Measurements from ENCODE around the gene CKM.
"Not testable (repeated sequence)": the region's sequence is repeated elsewhere in the genome, so short reads cannot be mapped to it uniquely, and the experiment has no call there.

The CKM gene

DNA sequence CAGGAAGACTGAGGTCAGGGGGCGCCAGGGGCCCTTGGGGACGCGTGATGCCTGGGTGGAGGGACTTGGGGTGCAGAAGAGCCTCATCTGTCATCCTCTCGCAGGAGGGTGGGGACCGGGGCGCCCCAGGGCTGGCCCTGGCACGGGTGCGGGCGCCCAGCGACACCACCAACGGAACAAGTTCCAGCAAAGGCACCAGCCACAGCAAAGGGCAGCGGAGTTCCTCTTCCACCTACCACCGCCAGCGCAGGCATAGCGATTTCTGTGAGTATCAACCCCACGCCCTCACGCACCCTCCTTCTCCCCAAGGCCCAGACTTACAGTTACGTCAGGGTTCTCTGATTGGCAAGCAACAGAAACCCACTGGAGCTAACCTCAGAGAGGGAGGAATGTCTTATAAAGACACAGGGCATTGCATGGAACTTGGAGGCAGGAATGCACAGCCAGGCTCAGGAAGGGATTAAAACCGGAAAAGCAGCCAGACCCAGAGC lies 42.2 kb downstream of the CKM start:
- DNase-seq = no peak

DNA sequence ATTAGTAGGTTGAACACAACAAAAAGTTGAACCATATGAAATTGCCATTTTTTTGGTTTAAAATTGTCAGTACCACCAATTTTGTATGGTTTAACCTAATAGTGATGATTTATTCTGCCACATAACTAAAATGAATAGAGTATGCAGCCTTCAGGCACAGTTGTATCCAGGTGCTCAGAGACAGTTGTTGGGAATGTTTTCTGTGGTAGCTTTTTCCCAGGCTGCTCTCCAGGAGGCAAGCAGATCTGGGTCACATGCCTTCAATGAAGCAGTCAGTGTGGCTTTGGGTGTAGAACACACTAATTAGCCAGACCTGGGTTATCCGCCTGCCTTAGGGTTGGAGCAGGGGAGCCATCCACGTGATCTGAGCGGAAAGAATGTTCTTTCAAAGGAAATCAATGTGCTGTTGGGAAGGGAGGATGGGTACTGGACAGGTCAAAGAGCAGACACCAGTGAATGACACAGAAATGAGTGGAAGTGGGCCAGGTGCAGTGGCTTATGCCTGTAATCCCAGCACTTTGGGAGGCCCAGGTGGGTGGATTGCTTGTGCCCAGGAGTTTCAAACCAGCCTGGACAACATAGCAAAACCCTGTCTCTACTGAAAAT lies 43.0 kb downstream of the CKM start:
- no peak for DNase-seq

DNA sequence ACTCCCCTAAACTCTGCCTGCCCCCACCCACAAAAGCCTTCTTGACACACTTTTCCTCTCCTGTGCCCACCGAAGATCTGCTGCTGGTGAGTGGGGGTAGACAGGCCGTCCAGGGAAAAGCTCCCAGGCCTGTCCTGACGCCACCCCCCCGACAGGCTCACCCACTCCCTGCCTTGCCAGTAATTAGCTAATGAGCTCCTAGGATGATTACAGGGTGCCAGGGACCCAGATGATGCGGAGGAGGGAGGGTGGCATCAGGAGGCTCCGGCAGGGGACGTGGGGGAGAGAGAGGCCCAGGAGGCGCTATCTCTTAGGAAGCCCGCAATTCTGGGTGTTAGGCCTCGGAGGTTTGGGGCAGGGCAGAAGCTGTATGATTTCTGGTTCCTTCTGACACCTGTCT lies 44.6 kb downstream of the CKM start:
- no peak for DNase-seq

DNA sequence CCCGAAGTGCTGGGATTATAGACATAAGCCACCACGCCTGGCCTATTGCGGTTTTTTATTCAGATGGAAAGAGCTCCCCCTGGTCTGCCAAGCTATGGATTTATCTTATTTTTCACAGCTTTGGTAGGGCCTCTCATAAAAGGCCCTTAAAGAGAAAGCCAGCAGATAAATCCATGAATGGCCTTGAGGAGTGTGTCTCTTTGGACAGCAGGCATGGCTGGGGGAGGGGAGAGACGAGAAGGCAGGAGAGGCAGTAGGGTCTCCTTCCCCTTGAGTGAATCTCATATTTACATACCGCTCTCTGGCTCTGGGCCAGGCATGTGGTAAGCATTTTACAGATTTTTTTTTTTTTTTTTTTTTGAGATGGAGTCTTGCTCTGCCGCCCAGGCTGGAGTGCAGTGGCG lies 46.4 kb downstream of the CKM start:
- DNase-seq = peak; percentile 35

DNA sequence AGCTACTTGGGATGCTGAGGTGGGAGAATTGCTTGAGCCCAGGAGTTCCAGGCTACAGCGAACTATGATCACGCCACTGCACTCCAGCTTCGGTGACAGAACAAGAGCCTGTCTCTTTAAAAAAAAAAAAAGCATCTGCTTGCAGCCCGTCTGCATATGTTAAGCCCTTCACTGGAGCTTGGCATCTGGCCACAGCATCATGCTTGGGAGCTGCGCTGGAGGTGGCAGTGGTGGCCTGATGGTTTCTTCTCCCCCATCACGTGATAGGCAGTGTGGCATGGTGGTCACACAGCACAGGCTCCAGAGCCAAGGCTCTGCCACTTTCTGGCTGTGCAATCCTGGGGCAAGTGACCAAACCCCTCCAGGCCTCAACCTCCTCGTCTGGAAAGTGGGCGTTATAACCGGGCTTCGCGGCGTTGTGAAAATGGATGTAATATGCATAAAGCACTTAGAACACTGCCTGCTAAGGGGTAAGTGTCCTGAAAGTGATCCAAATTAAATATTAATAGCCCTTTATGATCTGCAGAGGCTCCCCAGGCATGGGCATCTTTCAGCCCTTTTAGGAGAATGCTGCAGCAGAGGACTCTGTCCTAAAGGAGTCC lies 47.2 kb downstream of the CKM start:
- peak; percentile 36 for DNase-seq

DNA sequence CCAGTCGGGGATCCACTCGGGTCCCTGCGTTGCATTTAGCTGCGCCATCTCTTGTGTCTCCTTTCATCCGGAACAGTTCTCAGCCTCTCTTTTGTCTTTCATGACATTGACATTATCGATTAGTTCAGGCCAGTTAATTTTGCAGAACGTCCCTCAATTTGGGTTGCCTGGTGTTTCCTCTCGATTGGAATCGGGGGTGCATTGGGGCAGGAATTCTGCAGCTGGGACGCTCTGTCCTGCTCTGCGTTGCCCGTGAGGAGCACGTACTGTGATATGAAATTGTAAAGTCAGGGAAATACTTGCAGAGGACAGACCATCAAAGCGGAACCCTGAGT lies 49.2 kb downstream of the CKM start:
- no peak for DNase-seq

DNA sequence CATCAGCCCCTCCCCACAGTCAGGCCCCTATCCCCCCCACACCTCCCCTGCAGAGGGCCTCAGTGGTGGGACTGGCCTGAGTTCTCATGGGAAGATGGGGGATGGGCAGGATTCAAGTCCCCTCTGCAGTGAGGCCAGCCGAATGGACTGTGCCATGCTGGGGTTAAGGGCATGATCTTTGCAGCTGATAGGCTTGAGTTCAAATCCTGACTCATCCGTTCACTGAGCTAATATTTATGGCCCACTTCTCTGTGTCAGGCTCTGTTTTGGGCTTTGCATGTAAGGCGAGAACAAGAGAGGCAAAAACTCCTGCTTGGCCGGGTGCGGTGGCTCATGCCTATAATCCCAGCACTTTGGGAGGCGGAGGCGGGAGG lies 51.0 kb downstream of the CKM start:
- DNase-seq = no peak

DNA sequence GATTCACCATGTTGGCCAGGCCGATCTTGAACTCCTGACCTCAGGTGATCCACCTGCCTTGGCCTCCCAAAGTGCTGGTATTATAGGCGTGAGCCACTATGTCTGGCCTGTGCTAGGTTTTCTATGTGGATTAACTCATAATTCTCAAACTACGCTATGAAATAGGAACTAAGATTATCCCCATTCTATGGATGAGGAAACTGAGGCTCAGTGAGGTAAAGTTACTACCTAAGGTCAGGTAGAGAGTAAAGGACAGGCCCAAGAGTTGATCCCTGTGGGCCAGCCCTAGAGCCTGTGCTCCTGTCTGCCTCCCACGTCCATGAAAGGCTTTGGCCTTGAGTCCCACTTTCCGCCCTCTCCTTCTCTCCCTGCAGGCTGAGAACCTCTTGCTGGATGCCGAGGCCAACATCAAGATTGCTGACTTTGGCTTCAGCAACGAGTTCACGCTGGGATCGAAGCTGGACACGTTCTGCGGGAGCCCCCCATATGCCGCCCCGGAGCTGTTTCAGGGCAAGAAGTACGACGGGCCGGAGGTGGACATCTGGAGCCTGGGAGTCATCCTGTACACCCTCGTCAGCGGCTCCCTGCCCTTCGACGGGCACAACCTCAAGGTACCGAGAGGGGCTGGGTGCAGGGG lies 51.5 kb downstream of the CKM start:
- DNase-seq = no peak

DNA sequence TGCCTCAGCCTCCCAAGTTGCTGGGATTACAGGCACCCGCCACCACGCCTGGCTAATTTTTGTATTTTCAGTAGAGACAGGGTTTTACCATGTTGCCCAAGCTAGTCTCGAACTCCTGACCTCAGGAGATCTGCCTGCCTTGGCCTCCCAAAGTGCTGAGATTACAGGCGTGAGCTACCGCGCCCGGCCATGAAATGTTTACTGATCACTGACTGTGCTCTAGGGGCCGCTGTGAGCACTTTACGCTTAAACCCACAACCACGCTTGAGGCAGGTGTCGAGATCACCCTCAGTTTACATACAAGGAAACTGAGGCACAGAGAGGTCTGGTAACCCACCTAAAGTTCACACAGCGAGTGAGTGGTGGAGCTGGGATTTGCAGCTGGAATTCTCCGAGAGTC lies 52.7 kb downstream of the CKM start:
- not testable (repeated sequence) for DNase-seq

DNA sequence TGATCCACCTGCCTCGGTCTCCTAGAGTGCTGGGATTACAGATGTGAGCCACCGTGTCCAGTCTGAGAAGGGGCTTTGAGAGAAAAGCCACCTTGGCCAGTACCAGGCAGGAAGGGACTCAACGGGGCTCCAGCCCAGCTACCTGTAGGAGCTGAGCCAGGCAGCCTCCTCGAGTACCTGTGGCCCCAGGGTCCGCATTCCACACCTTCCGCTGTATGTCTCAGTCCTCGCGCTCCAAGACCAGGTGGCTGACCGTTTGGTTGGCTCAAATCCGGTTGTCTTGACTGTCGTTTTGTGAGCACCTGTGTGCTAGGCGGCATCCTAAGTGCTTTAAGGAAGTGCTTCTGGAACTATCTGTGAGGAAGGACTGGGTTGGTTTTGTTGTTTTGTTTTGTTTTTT lies 55.4 kb downstream of the CKM start:
- DNase-seq = no peak

DNA sequence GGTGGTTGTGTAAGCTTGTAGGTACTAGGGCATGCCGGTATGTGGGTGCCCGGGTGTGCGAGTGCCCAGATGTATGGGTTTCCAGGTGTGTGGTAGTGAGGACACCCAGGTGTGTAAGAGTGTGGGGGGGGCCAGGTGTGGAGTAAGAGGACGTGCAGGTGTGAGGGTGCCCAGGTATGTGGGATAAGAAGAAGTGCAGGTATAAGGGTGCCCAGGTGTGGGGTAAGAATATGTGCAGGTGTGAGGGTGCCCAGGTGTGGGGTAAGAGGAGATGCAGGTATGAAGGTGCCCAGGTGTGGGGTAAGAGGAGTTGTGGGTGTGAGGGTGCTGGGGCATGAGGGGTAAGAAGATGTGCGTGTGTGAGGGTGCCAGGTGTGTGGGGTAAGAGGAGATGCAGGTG lies 57.3 kb downstream of the CKM start:
- DNase-seq = no peak

DNA sequence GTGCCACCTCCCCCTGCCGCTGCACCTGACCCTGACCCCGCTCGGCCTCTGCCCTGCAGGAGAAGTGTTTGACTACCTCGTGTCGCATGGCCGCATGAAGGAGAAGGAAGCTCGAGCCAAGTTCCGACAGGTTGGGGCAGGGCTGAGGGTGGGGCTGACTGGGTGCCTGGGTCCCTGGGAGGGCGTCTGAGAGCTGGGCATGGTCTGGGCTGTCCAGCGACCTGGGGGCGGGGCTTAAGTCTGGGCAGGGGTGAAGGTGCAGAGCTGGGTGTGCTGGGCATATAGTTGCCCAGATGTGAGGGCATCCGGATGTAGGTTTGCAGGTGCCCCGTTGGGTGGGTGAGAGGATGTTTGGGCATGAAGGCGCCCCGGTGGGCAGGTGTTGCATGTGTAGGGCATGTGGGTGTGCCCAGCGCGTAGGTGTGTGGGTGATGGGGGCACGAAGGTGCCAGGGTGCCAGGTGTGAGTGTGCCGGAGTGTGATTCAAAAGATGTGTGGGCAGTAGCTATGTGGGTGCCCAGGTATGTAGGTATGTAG lies 57.8 kb downstream of the CKM start:
- no peak for DNase-seq

DNA sequence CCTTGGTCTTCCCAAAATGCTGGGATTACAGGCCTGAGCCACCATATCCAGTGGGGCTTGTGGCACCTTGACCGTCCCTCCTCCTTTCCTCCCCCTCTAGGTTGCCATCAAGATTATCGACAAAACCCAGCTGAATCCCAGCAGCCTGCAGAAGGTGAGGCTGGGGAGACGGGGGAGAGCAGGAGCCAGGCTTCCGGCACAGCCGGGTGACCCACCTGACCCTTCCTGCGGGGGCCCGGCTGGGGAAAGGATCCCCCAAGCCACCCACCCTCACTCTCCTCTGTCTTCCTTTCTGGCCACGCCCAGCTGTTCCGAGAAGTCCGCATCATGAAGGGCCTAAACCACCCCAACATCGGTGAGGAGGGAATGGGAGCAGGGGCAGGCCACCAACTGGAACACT lies 59.7 kb downstream of the CKM start:
- DNase-seq = no peak

DNA sequence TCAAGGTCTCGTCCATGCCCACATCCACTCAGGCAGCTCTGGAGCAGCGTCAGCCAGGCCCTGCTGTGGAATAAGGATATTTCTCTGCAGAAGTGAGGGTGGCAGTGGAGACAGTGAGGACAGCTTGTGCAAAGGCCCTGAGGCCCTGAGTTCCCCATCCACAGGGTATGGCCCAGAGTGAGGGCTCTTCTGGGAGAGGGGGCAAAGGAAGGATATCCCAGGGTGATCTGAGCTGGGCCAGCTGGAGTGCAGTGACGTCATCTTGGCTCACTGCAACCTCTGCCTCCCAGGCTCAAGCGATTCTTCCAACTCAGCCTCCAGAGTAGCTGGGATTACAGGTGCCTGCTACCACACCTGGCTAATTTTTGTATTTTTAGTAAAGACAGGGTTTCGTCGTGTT lies 60.1 kb downstream of the CKM start:
- no peak for DNase-seq

DNA sequence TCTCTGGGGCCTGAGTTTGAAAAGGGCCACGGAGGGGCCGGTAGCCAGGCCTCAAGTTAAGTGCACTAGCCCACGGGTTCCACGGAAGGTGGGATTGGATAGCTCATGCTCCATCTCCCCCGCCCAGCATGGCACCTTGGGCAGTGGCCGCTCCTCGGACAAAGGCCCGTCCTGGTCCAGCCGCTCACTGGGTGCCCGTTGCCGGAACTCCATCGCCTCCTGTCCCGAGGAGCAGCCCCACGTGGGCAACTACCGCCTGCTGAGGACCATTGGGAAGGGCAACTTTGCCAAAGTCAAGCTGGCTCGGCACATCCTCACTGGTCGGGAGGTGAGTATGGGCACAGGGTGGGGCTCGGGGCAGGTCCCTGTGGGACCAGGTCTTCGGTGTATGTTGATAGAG lies 63.8 kb downstream of the CKM start:
- DNase-seq = no peak

DNA sequence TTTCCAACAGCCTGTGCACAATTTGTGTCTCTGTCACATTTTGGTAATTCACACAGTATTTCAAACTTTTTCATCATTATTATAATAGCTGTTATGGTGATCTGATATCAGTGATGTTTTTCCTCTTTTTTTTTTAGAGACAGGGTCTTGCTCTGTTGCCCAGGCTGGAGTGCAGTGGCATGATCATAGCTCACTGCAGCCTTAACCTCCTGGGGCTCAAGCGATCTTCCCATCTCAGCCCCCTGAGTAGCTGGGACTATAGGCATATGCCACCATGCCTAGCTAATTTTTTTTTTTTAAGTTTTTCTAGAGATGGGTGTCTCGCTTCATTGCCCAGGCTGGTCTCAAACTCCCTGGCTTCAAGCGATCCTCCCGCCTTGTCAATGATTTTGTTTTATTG lies 65.8 kb downstream of the CKM start:
- no peak for DNase-seq

Measured in DMS53 (cell line).